GM21526 (cell line): ENCODE data around the gene ACOXL.

Experiments used
- ATAC-seq: cut with Tn5 transposase; IDR thresholded peaks from one replicate; pipeline ENCODE4 v1.9.1; 2021; ENCODE audit warnings: moderate library complexity; ENCODE audit not compliant: unreplicated experiment, low FRiP score

The ACOXL gene

GRCh38 chr2:110718382-110718781 lies 14.0 kb upstream of the ACOXL start:
- no peak for ATAC-seq

- no peak for ATAC-seq
Measured at GRCh38 chr2:110718990-110719389, 13.4 kb upstream of the ACOXL start.

DNA sequence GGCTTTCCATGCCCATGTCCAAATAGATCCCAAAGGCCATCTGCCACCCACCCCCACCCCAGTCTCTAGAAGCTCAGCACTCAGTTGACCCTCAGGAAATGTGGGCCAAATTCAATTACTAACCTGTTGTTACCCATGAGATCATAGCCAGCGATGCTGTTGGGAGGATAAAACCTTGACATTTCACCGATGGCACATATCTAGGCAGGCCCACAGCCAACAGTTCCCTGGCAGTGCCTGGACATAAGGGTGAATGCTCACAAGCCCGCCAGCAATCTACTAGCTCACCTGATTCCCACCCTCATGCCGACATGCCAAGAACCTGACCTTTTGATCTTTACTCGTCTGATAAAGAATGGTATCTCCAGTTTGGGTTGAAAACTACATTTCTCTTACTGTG lies 11.8 kb upstream of the ACOXL start:
- ATAC-seq: no peak

DNA sequence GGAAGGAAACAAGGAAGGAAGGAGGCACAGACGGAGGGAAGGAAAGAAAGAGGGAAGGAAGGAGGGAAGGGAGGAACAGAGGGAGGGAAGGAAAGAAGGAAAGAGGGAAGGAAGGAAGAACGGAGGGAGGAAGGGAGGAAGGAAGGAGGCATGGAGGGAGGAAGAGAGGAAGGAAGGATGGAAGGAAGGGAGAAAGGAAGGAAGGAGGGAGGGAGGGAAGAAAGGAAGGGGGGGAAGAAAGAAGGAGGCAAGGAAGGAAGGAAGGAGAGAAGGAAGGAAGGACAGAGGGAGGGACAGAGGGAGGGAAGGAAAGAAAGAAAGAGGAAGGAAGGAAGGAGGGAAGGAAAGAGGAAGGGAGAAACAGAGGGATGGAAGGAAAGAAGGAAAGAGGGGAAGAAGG lies 7.6 kb upstream of the ACOXL start:
- no peak for ATAC-seq

DNA sequence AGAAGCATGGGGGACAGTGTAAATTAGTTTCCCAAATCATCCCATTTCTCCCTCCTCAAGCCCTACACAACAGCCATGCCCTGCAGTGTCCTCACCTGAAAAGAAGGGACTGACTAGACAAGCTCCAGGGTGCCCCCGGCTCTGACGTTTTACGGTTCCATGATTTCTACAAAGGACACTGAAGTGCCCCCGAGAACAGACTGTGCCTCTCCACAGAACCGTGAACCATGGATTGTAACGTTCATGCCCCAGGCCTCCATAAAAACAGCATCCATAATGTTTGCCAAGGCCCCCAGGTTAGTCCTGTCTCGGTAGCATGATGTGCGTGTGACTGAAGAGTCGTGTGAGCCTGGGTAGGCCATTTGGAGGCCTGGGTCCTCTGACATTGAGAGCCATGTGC lies 7.0 kb upstream of the ACOXL start:
- no peak for ATAC-seq

DNA sequence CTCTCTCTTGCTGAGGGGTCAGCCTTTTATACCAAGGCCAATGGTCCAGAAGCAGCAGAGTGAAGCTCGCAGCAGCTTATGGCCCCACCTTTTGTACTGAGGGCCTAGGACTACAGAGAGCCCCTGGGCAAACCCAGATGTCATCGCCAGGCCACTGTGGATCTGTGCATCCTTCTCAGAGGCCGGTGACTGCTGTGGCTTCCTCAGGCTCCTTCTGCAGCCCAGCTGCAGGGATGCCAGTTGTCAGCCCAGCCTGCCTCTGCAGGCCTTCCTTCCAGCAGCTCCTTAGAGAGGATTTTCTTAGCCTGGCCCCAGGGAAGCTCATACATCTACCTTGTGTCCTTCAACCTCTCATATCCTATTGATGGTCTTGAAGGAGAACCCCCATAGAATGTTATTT lies 6.5 kb upstream of the ACOXL start:
- no peak for ATAC-seq

- ATAC-seq: no peak
Measured at GRCh38 chr2:110726285-110726684, 6.1 kb upstream of the ACOXL start.

- no peak for ATAC-seq
Measured at GRCh38 chr2:110727923-110728322, 4.5 kb upstream of the ACOXL start.

- ATAC-seq: no peak
Measured at GRCh38 chr2:110729106-110729505, 3.3 kb upstream of the ACOXL start.

- ATAC-seq: no peak
Measured at GRCh38 chr2:110731064-110731463, 1.3 kb upstream of the ACOXL start.

GRCh38 chr2:110735366-110735765 lies 3.0 kb downstream of the ACOXL start:
- ATAC-seq: no peak

DNA sequence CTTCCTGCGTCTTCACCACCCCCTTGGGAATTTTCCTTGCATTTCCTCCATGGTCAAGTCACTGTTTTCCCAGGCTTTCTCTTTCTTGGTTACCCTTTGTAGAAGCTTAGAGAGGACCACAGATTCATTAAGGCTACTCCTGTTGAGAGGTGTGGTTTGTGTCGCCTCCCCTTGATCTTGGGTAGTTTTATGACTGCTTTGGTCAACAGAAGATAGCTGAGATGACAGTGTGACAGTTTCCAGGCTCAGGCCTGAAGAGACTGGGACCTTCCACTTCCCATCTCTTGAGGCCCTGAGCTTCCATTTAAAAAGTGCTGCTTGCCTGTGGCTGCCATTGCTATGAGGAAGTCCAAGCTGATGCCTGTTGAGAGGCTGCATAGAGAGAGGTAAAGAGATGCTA lies 5.4 kb downstream of the ACOXL start:
- no peak for ATAC-seq

DNA sequence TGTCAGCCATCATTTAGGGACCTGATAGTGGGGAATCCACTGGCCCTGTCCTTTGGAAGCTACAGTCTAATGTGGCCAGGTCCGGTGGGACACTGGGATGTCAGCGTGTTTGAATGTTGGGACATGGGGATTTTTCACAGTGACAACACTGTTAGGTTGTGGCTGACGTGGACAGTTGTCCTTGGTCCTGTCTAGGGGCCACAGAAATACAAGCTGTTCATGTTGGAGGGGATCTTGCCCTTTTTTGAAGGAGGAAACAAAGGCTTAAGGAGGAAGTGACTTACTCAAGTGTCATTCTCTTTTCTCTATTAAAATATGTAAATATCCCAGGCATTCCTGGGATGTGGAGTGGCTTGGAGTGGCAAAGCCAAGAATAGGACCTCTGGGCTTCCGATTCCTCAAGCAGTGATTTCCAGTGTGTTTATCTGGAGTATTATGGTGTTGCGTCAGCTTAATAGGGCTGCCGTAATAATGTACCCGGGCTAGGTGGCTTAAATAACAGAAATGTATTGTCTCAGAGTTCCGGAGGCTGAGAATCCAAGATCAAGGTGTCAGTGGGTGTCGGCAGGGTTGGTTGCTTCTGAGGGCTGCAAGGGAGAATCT lies 8.5 kb downstream of the ACOXL start:
- ATAC-seq: no peak

DNA sequence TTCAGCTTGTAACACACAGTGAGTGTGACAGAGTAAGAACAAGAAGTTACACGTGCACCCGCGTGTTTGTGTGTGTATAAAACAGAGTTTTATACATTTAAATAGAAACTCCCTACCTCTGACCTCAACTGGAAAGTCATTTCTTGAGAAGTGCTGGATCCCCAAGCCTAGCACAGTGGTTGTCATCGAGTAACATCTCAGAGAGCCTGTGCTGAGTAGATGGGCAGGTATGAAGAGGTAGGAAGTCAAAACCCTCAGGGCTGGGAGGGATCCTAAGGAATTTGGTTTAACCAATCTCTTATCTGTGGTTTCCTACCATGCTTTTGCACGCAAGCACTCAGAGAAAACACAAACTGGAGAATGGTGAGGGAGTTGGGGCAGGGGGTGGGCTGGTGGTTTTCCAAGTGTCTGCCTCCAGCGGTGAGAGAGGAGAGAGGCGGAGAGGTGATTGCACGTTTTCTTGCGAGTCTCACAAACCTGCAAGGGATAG lies 9.2 kb downstream of the ACOXL start:
- ATAC-seq: no peak

GRCh38 chr2:110742412-110742811 lies 10.0 kb downstream of the ACOXL start:
- no peak for ATAC-seq

GRCh38 chr2:110743600-110743999 lies 11.2 kb downstream of the ACOXL start:
- ATAC-seq: no peak

DNA sequence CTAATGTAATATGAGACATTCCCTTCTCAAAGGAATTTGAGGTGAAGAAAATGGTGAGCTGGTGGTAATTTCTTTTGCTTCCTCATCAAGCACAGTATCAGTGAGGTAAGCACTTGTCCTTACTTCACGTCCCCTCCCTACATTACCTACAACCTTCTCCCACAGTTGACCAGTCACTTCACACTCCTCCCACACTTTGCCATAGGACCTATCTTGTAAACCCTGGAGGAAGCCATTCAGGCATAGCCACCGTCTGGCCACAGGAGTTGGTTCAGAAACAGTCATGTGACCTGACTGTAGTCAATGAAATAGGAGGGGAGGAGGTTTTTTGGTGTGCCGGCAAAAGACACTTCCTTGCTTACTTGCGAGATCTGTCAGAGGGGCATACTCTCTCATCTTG lies 12.1 kb downstream of the ACOXL start:
- no peak for ATAC-seq

- no peak for ATAC-seq
Measured at GRCh38 chr2:110745048-110745447, 12.7 kb downstream of the ACOXL start.

DNA sequence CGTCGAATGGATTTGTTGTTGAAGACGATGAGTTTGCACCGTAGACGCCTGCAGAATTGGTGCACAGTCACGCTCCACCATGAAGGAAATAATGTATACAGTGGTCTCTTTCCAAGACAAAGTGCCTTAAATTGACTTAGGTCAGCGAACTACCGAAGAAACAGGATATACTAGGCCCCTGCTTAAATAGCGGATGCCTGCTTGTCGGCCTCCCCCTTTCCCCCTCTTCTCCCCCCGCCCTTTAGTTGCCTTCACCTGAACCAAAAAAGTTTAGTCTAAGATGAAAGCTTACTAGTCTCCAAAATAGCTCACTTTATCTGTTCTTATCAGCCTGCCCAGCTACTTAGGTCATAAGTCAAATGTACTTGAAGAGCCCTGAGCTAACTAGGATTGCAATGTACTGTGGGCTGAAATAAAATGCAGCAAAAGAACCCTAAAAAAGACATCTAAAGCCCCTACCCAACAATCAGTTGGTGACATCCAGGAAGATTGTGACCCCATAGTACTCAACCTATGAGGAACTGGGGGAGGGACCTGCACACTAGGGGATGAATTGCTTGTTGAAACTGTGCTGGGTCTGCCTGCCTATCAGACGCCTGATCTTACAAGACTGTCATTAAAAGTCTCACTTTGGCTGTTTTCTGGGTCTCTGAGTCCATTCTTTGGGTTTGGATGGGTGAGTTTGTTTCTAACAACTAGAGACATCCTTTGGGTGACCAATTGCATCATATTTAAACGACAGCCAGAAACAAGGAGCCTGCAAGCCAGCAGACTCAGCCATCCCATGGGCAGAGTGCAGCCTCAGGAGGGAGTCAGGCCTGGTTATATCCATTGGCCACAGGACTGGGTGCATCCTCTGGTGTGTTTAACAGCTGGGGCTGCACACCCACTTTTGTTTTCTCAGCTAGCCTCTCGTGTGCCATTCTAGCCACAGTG lies 14.5 kb downstream of the ACOXL start:
- no peak for ATAC-seq

DNA sequence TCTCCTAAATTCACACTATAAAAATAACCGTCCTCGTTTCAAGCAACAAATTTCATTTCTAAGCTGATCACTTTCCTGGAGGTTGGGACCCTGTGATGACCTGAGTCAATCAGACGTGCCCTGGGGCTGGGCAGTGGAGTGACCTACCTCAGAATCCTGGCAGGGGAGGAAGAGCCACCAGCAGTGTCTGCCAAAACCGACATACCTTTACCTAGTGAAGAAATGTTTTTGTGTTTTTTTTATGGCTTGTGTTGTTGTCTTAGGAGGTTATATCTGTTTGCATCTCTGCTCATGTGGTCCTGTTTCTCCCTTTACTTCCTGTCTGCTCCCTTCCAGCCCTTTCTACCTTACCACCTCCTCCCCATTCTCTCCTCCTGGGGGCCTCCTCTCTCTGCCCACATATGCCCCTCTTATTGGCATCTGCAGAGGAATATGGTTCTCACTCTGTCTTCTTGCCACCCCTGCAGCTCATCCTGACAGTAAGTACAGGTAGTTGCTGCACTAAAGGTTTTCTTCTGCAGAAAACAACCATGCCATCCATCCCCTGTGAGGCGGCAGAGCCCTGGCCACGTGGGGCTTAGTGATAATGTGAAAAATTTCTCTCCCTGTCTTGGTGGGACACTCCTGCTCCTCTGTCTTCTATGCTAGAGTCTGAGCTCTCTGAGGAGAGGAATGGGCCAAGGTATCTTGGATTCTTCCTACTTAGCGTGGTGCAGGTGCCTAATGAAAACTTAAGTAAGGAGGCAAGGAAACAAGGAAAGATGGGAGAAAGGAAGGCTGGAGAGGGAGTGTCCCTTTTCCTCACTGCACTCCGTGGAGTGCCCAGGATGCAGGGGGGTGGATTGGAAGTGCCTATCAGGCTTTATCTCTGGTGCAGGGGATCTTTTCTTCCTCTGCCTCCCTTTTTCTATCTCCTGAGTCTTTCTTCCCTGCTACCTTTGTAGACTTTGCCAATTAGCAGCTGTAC lies 15.4 kb downstream of the ACOXL start:
- no peak for ATAC-seq

DNA sequence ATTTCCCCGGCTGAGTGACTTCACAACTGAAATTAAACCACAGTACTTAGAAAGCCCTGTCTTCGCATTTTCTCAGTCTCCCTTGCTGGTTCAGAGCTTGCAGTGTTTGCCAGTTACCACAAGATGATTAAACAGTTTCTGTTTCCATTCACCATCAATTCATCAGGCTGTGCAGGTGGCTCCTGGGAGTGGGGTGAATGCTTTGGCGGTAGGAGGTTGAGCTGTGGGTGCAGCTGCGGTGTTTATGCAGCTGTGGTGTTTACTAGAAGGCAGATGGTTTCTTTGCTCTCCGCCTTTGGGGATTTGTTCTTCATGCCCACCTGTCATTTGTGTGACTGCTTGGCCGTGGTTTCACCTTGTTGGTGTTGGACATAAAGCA lies 16.1 kb downstream of the ACOXL start:
- ATAC-seq: peak; percentile 94
